HG03095 (cell line): ENCODE results near the gene COG8.

Experiments
- ATAC-seq: cut with Tn5 transposase; IDR thresholded peaks from one replicate; pipeline ENCODE4 v1.9.1; 2021; ENCODE audit warnings: moderate library complexity; ENCODE audit not compliant: unreplicated experiment

The COG8 gene

DNA sequence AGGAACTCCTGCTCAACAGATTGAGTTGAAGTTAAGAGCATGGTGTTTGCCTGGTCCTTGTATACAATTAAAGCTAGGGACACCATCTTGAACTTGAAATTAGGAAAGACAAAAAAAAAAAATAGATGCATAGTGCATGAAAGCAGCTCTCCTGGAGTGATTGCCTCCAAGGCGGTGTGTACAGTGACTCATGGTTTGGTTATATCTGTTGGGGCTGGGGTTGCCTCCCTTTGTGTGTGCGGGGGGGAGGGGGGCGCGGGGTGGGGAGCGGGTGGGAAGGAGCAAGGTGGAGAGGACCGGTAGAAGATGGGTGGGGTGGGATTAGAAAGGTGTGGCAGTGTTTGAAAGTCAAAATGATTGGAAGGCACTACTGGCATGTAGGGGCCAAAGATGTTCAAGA lies 8.9 kb upstream of the COG8 start:
- no peak for ATAC-seq

- ATAC-seq: no peak
Measured at GRCh38 chr16:69346683-69347082, 7.3 kb upstream of the COG8 start.

DNA sequence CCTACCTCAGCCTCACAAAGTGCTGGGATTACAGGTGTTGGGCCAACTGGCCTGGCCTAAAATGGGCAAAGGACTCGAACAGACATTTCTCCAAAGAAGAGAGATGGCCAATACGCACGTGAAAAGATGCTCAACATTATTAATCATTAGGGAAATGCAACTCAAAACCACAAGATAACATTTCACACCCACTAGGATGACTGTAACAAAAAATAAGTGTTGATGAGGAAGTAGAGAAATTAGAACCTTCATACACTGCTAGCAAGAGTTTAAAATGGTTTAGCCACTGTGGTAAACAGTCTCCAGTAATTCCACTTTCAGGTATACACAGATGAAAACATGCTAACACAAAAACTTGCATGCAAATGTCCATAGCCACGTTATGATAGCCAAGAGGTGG lies 6.6 kb upstream of the COG8 start:
- ATAC-seq: no peak

DNA sequence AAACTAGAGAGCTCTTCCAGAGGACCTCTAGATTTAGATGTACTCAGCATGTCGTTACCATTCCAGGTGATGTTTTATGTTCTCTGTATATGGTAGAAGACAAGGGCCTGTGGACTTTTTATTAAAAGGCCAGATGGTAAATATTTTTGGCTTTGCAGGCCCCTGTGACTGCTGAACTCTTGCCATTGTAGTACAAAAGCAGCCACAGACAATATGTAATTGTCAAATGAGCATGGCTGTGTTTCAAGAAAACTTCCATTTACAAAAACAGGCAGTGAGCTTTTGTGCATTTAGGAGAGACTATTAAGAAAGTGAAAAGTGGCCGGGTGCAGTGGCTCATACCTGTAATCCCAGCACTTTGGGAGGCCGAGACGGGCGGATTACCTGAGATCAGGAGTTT lies 4.8 kb upstream of the COG8 start:
- ATAC-seq: no peak

GRCh38 chr16:69340095-69340644 lies 806 bp upstream of the COG8 start:
- ATAC-seq: no peak

DNA sequence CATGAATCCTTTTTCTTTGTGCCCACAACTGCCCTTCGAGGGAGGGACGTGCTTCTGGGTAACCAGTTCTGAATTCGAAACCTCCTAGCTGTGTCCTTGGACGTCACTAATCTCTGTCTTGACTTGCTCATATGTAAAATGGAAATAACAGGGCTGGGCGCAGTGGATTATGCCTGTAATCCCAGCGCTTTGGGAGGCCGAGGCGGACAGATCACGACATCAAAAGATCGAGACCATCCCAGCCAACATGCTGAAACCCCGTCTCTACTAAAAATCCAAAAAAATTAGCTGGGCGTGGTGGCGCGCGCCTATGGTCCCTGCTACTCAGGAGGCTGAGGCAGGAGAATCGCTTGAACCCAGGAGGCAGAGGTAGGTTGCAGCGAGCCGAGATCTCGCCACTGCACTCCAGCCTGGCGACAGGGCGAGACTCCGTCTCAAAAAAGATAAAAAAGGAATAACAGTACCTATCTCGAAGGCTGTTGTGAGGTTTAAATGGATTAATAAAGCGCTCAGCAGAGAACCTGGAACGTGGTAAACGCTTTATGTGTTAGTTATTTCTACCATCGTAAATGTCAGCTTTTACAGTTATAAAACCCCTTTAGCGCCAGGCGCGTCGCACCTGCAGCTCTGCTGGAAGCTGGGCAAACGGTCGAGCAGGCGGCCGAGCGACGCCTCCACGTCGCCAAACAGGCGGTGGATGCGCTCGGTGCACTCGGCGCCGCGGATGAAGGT lies 641 bp downstream of the COG8 start:
- ATAC-seq: no peak

- no peak for ATAC-seq
Measured at GRCh38 chr16:69334696-69335095, 4.7 kb downstream of the COG8 start.

GRCh38 chr16:69330286-69331109 lies 8.9 kb downstream of the COG8 start, which contains the start of gene PDF:
PDF (minus strand) TSS chr16:69330588; CDS start chr16:69330570, 18 bp downstream.
- ATAC-seq: peak; percentile 89

- ATAC-seq: peak; percentile 29
Measured at GRCh38 chr16:69329369-69330285, 9.7 kb downstream of the COG8 start.

DNA sequence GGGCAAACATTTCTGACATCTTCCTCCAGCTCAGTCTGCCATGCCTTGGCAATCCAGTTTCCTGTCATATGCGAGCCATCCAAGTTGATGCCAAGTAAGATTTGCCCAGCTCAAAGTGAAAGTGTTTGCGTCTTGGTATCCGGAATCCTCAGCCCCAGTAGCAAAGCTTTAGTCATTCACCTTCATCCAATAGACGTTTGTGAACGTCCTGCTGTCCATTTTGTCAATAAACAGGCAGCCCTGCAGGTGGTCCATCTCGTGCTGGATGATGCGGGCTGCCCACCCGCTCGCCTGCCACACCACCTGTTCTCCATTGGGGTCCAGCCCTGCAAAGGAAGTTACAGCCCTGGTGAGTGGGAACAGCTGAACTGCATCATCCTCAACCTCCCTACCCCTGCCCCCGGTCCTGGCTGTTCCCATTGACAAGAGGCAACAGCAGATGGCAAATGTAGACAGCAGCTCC lies 10.5 kb downstream of the COG8 start:
- ATAC-seq: no peak

DNA sequence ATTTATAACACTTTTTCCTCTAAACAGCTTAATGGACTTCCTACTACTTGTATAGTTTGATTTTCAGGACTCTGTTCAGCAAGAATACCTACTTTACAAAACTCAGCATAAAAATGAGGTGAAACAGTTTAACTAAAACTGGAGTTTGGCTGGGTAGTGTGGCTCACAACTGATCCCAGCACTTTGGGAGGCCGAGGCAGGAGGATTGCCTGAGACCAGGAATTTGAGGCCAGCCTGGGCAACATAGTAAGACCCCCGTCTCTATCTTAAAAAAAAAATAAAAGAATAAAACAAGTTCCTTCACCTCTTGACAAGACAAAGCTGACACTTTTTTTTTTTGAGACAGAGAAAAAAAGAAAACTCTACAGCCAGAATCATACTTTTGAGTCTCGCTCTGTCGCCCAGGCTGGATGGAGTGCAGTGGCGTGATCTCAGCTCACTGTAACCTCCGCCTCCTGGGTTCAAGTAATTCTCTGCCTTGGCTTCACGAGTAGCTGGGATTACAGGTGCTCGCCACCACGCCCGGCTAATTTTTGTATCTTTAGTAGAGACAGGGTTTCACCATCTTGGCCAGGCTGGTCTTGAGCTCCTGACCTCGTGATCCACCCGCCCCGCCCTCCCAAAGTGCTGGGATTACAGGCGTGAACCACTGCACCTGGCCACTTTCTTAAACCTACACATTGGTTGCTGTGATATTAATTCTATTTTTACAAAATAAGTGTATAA lies 11.6 kb downstream of the COG8 start:
- ATAC-seq: no peak

DNA sequence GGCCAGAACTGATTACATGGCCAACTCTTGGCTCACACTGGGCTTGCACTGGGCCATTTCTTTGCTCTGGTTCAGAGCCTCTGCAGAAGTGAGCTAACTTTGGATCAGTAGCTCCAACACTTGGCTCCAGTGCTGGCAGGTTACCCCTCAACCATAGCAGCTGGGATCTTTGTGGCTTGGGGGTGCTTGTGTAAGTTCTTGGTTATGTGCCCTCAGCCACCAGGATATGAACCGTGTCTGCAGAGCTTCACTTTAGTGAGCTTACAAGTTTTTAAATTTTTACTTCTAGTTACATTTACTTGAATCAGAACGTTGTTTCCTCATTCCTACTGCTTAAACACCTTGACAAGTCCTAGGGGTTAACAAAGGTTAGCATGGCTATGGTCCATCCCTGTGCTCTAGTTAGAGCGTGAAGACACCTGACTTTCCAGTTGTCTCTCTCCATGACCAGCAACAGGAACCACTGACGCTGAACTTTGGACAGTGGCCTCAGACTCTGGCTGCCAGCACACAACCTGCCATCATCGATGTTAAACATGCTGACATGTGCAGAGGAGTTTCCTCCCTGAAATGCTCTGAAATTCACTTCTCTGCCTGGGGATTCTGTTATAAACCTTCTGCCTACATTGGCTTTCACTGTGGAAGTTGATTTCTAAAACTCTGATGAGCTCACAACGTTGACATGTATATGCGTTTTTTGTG lies 13.0 kb downstream of the COG8 start:
- ATAC-seq: no peak

DNA sequence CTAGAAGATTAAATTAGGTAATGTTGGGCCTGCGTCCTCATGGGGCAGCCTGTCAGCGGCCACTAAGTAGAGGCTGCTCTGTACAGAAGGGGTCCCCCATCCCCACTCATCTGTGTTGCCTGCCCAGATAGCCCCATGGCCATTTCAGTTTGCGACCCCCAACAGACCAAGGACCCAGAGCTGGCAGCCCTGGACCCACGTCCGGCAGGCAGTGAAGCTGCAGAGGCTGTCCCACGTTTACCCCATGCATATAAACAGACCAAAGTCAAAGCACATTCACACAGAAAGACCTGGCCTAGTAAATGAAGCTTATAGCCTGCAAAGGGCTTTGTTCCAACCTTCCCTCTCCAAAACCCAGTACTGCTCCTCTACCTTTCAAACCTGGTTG lies 13.6 kb downstream of the COG8 start:
- ATAC-seq: no peak

DNA sequence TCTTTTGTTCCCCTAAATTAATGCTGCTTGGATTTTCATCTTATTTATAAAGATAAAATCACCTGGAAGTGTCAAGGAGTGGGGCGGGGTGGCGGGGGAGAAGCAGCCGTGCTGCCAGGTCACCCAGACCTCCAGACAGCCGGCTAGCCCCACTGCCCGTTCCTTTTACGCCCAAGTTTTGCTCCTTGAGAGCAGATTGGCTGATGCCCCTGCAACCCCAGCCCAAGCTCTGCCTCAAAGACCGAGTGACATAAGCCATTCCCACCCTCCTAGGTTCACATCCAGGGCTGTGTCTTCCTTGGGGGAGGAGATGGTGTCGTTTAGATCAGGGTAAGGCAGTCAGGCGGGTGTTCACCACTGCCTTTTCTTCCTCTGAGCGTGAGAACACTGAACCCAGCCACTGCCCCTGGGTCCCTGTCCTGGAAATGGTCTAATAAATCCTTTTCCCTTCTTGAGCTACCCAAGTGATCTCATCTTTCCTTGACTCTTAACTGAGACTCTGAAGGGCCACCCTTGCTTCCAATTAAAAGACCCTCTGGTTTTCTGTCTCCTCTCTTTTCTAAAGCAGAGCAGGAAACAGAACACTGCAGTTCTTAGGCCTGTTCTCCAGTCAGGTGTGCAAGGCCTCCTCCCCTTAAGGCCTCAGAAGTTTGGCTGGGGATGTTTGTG lies 14.6 kb downstream of the COG8 start:
- ATAC-seq: no peak

DNA sequence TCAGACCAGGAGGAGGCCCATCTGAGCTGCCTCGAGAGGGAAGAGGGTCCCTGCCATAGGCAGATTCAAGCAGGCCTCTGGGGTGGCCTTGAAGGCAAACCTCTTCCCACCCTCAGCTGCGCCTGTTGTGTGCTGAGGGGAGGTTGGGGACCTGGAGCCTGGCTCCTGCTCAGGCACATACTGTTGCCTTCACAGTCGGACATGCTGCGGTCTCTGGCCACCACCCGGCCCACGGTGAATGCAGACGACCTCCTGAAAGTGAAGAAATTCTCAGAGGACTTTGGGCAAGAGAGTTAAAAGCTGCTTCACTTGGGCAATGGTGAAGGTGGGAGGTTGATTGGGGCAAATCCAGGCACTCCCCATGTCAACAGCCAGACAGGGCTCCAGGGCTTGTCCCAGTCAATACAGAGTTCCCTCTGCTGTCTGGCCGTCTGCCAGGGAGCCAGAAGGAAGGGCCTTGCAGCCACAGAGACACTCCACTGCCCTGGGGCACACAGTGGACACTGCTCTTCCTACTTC lies 15.3 kb downstream of the COG8 start:
- ATAC-seq: no peak

GRCh38 chr16:69323415-69323814 lies 15.9 kb downstream of the COG8 start:
- no peak for ATAC-seq

DNA sequence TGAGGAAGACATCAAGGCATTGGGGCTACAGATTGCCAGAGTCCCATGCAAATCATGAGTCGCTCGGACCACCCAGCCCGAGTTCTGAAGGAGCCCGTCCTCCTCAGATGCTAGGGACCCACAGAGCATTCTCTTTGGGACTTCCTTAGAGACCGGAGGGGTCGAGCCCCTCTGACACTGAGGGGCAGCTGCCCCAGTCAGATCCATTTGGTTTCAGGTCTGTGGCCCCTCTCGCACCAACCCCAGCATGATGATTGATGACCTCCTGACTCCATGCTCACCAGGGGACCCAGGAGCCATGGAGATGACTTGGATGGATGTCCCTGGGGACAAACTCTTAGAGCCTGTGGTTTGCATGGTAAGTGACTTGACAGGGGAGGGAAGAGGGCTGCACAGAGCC lies 17.0 kb downstream of the COG8 start:
- ATAC-seq: no peak

GRCh38 chr16:69321080-69321479 lies 18.3 kb downstream of the COG8 start:
- no peak for ATAC-seq

- no peak for ATAC-seq
Measured at GRCh38 chr16:69320740-69321073, 18.7 kb downstream of the COG8 start.
